Psoas muscle (tissue), 8 donors: ENCODE measurements around the gene TUBA1C. TPM values are rescaled to one million over a fixed set of nuclear protein-coding genes. Genes with fewer than 3 reads are reported as not detected.
"Not testable (repeated sequence)": the region's sequence is repeated elsewhere in the genome, so short reads cannot be mapped to it uniquely, and the experiment has no call there.

Experiments
- ATAC-seq, 4 donors: fragments of 200-7000 bp; cut with Tn5 transposase; one replicate each; pipeline ENCODE4 v1.9.1; 2020; ENCODE audit warnings: moderate library complexity in 3 of 4, mild to moderate bottlenecking in 2 of 4
- DNase-seq, 2 donors: peaks; one replicate each; pipeline ENCODE4 v3.0.0-alpha.2; 2020
- H3K27ac ChIP-seq: fragments of 200-600 bp; one replicate; pipeline ENCODE4 v1.8.0; 2022
- H3K27me3 ChIP-seq, 3 donors: fragments of 200-600 bp in 1 of 3; one replicate each; pipeline versions ENCODE4 v1.6.1 to v1.8.0; 2013 to 2022; ENCODE audit warnings: low read length in 2 of 3, mild to moderate bottlenecking in 2 of 3, moderate library complexity in 1 of 3; ENCODE audit not compliant: insufficient read depth in 3 of 3
- H3K36me3 ChIP-seq, 2 donors: fragments of 200-600 bp in 1 of 2; one replicate each; pipeline versions ENCODE4 v1.6.1 to v1.8.0; 2013 to 2022; ENCODE audit warnings: low read depth in 1 of 2, mild to moderate bottlenecking in 1 of 2, moderate library complexity in 1 of 2; ENCODE audit not compliant: insufficient read depth in 1 of 2
- H3K4me1 ChIP-seq: fragments of 200-600 bp; one replicate; pipeline ENCODE4 v1.8.0; 2022
- H3K4me3 ChIP-seq: fragments of 200-600 bp; one replicate; pipeline ENCODE4 v1.8.0; 2022; ENCODE audit warnings: mild to moderate bottlenecking
- H3K9me3 ChIP-seq: fragments of 200-600 bp; one replicate; pipeline ENCODE4 v1.8.0; 2022
- CTCF ChIP-seq: fragments of 200-600 bp; IDR thresholded peaks from one replicate; pipeline ENCODE4 v1.8.0; 2022; ENCODE audit warnings: antibody characterized with exemption
- WGBS, 3 donors: extraction: QIAGEN DNeasy Blood & Tissue Kit; methylation state at CpG; one replicate each; pipeline versions ENCODE4 v1.1.6 to v1.1.7; 2013; 5-methylcytosine and 5-hydroxymethylcytosine counted together
- intact Hi-C, 2 donors: fragments of 100-400 bp; cut with DNase I; formaldehyde crosslinking; loops; one replicate each; pipeline versions ENCODE4 v1.11.0 to v1.14.2; 2022
- polyA plus RNA-seq, 3 donors: library from polyadenylated mRNA; stranded (reverse); fragments of 200-250 nt; gene quantifications; one replicate each; pipeline ENCODE4 v1.2.3, GENCODE V29; 2013
- total RNA-seq, 4 donors: library from RNA; stranded (reverse); fragmentation: NEBNext Ultra II Directional in 2 of 4; extraction: Animal tissue kit (Norgen Biotek cat#: 25700) in 2 of 4; gene quantifications; one replicate each; pipeline versions ENCODE4 v1.2.1 to v1.2.4, GENCODE V29; 2021 to 2023
- donor health status: healthy with polysubstance abuse.
- donor health status: DM: no; HTN: no; CAD: no; lungs with moderate emphysema.
- donor health status: Bipolar disorder and iron deficiency.
- donor health status: healthy.
- donor health status: DM: yes; HTN: yes; CAD: no.
- donor health status: DM: no; HTN: no; CAD: no.
- donor health status: DM: no; HTN: no; CAD: no.
- donor health status: DM: yes; HTN: yes; CAD: no.

TUBA1C gene
- total and polyA plus RNA-seq, 7 donors, result 41.4 to 454 (median 62.9) TPM

GRCh38 chr12:49304161-49304560 is 39.3 kb downstream of the TUBA1C start:
- no peaks in the 10 kb centered on the region for H3K36me3 ChIP-seq
- no peak overlapping the region for H3K4me3 ChIP-seq
- ATAC-seq (no peak), DNase-seq (no peak)
- H3K4me1 ChIP-seq, result no peaks in the 10 kb centered on the region
- TF ChIP-seq CTCF, result no peak
- intact Hi-C loops, result no loop called here
- H3K27ac ChIP-seq, result no peak overlapping the region
- peaks cover 0 to 26% (median 0%) of the 10 kb centered on the region in 3 donors for H3K27me3 ChIP-seq
- WGBS, 3 donors, result 56 to 63% (median 63%) methylated on average over 2 of the region's 2 CpGs
- no peaks in the 10 kb centered on the region for H3K9me3 ChIP-seq

GRCh38 chr12:49305762-49306510 is 41.1 kb downstream of the TUBA1C start:
- no peak for ATAC-seq
- 78 to 83% (median 82%) methylated on average over 6 of the region's 6 CpGs for WGBS, 3 donors
- H3K27ac ChIP-seq, result no peak overlapping the region
- TF ChIP-seq CTCF, result no peak
- no peaks in the 10 kb centered on the region for H3K9me3 ChIP-seq
- DNase-seq, result no peak
- H3K36me3 ChIP-seq, result no peaks in the 10 kb centered on the region
- H3K4me3 ChIP-seq, result no peak overlapping the region
- no peaks in the 10 kb centered on the region for H3K4me1 ChIP-seq
- intact Hi-C loops, result no loop called here
- H3K27me3 ChIP-seq, result peaks cover 0 to 21% (median 0%) of the 10 kb centered on the region in 3 donors

DNA sequence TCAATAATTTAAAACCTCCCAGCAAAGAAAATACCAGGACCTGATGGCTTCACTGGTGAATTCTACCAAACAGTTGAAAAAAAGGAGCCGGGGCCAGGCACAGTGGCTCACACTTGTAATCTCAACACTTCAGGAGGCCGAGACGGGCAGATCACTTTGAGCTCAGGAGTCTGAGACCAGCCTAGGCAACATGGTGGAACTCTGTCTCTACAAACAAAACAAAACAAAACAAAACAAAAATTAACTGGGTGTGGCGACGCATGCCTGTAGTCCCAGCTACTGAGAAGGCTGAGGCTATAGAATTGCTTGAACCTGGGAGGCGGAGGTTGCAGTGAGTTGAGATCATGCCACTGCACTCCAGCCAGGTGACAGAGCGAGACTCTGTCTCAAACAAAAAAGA is 44.5 kb downstream of the TUBA1C start:
- 83 to 93% (median 85%) methylated on average over 7 of the region's 7 CpGs for WGBS, 3 donors
- intact Hi-C loops, result no loop called here
- Histone ChIP-seq H3K36me3 (no peaks in the 10 kb centered on the region), H3K27me3 (peaks cover 0 to 4% (median 0%) of the 10 kb centered on the region in 3 donors), H3K9me3 (no peaks in the 10 kb centered on the region), H3K27ac (no peak overlapping the region), H3K4me3 (no peak overlapping the region), H3K4me1 (no peaks in the 10 kb centered on the region)
- DNase-seq, result no peak
- ATAC-seq, result no peak
- no peak for TF ChIP-seq CTCF

- H3K4me1 ChIP-seq, H3K27ac ChIP-seq, DNase-seq, H3K4me3 ChIP-seq, ATAC-seq, H3K9me3 ChIP-seq, intact Hi-C loops, H3K36me3 ChIP-seq, H3K27me3 ChIP-seq: not testable (repeated sequence)
- 58 to 67% (median 60%) methylated on average over 2 of the region's 3 CpGs for WGBS, 3 donors
These were observed 45.6 kb downstream of the TUBA1C start for GRCh38 chr12:49310451-49311000.

GRCh38 chr12:49314811-49315210 is 49.9 kb downstream of the TUBA1C start:
- Histone ChIP-seq H3K9me3 (no peaks in the 10 kb centered on the region), H3K27me3 (no peaks in the 10 kb centered on the region), H3K4me3 (no peak overlapping the region), H3K27ac (no peak overlapping the region), H3K36me3 (no peaks in the 10 kb centered on the region), H3K4me1 (no peaks in the 10 kb centered on the region)
- TF ChIP-seq CTCF, result no peak
- 71 to 92% (median 88%) methylated on average over 1 of the region's 1 CpG for whole genome bisulfite sequencing, 3 donors
- ATAC-seq, result no peak
- intact Hi-C loops, result no loop called here
- no peak for DNase-seq

GRCh38 chr12:49317118-49317517 is 52.2 kb downstream of the TUBA1C start:
- H3K4me3 ChIP-seq, H3K27me3 ChIP-seq, ATAC-seq, H3K27ac ChIP-seq, H3K9me3 ChIP-seq, intact Hi-C loops, H3K36me3 ChIP-seq, DNase-seq, H3K4me1 ChIP-seq: not testable (repeated sequence)
- 94 to 96% (median 96%) methylated on average over 10 of the region's 10 CpGs for WGBS, 3 donors

- H3K4me1 ChIP-seq, H3K36me3 ChIP-seq, H3K27me3 ChIP-seq, intact Hi-C loops, H3K4me3 ChIP-seq, ATAC-seq, H3K27ac ChIP-seq, DNase-seq, H3K9me3 ChIP-seq: not testable (repeated sequence)
- WGBS, 3 donors, result 91 to 94% (median 92%) methylated on average over 9 of the region's 9 CpGs
These were observed 55.7 kb downstream of the TUBA1C start for GRCh38 chr12:49320411-49321103.
